ENCODE data around the gene AQP6. TPM values are rescaled to one million over a fixed set of nuclear protein-coding genes. Genes with fewer than 3 reads are reported as not detected.
"Not testable (repeated sequence)": the region's sequence is repeated elsewhere in the genome, so short reads cannot be mapped to it uniquely, and the experiment has no call there.

Gene AQP6
- total RNA-seq, 4 donors from 2014 or later: not detected

DNA sequence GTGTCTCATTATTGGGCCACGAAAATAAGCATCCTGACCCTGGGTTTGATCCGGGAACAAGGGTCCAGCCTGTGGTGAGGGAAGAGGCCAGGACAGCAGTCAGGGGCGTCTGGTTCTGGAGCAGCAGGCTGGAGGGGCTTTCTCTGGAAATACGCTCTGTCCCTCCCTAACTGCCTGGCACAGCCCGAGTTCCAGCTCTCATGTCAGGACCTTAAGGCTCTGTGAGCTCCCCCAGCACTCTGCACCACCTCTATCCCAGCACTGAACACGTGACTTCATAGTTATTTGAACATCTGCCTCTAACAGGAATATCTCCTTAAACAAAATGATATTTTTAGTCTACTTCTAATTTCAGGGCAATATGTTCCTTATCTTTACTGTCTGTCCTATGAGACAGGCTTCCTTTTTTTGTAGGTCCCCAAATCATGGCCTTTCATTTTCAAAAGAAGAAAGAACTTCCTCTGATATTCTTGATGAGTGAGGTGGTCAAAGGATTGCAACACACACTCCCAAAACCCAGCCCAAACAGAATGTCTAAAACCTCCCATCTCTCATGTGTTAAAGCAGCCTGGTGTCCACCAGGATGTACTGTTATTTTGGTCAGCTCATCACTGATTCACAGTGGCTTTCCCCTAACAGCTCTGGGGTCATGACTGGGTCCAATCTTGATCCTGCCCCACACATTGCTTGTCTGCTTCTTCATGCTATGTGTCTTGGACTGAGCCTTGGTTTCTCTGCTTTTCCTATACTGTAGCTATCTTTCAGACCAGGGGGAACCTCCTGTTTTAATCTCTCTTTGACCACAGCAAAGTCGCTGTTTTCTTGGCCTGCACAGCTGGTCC is 9.7 kb downstream of the AQP6 start:
- no peaks in the 10 kb centered on the region for H3K27me3 ChIP-seq
- H3K27ac ChIP-seq: no peak overlapping the region
- no peaks in the 10 kb centered on the region for H3K36me3 ChIP-seq
- intact Hi-C loops (cut with DNase I): no loop called here
- no peak overlapping the region for H3K4me3 ChIP-seq (replicated peaks in 1 of 3)
- WGBS, 2 donors: 89 to 90% methylated on average over 7 of the region's 7 CpGs
- no peaks in the 10 kb centered on the region for H3K9me3 ChIP-seq
- no peaks in the 10 kb centered on the region for H3K4me1 ChIP-seq
- no peak for TF ChIP-seq POLR2A (IDR thresholded peaks at IDR 0.05)
- TF ChIP-seq, protein P1, sequence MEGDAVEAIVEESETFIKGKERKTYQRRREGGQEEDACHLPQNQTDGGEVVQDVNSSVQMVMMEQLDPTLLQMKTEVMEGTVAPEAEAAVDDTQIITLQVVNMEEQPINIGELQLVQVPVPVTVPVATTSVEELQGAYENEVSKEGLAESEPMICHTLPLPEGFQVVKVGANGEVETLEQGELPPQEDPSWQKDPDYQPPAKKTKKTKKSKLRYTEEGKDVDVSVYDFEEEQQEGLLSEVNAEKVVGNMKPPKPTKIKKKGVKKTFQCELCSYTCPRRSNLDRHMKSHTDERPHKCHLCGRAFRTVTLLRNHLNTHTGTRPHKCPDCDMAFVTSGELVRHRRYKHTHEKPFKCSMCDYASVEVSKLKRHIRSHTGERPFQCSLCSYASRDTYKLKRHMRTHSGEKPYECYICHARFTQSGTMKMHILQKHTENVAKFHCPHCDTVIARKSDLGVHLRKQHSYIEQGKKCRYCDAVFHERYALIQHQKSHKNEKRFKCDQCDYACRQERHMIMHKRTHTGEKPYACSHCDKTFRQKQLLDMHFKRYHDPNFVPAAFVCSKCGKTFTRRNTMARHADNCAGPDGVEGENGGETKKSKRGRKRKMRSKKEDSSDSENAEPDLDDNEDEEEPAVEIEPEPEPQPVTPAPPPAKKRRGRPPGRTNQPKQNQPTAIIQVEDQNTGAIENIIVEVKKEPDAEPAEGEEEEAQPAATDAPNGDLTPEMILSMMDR (IDR thresholded peaks at IDR 0.05): no peak
- no peak for DNase-seq

DNA sequence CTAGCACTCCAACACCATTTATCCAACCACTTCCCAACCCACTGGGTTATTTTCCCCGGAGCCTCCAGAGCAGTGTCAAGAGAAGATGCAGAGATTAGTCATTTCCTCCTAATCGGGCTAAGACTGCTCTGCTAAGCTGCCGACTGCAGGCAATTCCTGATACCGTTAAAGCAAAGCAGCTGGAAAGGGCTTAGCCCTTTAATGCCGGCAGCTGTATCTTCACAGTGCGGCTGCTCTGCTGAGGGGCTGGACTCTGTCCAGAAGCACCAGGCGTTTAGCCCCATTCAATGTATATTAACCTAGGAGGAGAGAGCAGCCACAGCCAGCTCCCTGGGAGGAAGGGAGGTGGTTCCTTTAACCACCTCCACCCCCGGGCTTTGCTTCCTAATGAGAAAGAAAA is 11.1 kb downstream of the AQP6 start:
- Histone ChIP-seq H3K27me3 (no peaks in the 10 kb centered on the region), H3K9me3 (no peaks in the 10 kb centered on the region), H3K27ac (no peak overlapping the region), H3K36me3 (no peaks in the 10 kb centered on the region), H3K4me3 (replicated peaks in 1 of 3) (no peak overlapping the region), H3K4me1 (no peaks in the 10 kb centered on the region)
- 11 to 13% methylated on average over 8 of the region's 8 CpGs for whole genome bisulfite sequencing, 2 donors
- TF ChIP-seq, protein P1 (IDR thresholded peaks at IDR 0.05): no peak
- no peak for TF ChIP-seq POLR2A (IDR thresholded peaks at IDR 0.05)
- DNase-seq: no peak
- intact Hi-C loops (cut with DNase I): no loop called here

DNA sequence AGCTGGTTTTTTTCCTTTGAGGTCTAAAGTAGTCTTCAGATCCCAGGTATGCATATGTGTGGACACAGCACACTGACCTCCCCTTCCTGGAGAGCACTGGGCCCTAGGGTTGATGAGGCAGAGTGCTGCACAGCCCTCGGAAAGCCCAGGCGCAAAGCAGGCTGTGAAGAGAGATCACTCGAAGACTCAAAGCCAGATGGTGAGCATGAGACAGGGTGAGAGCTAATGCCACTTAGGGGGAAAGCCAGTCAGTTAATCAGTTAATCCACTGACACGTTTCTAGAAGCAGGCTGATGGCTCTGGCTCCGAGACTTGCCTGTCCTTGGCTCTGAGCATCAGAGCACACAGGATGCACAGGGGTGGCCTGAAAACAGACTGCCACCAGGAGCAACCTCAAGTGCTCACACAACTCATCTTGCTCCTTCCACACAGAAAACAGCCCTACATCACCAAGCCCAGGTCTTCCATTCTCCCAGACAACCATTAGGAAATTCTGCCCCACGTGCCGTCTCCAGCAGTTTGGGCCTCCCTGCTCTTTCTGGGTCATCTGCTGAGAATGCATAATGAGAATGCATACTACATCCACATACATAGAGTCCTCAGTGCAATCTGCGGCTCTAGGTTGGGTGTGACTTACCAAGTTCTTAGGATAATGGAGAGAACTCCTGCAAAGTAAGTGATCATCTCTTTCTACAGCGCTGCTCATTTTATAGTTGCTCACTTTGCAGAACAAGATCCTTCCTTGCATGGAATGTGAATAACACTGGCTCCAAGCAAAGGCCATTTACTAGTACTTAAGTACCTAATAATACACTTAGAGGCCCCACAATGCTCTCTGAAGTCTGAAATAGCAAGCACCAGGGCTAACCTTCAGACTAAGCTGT is 12.0 kb downstream of the AQP6 start:
- no peaks in the 10 kb centered on the region for H3K9me3 ChIP-seq
- no peak for TF ChIP-seq POLR2A (IDR thresholded peaks at IDR 0.05)
- H3K27ac ChIP-seq: no peak overlapping the region
- H3K36me3 ChIP-seq: no peaks in the 10 kb centered on the region
- intact Hi-C loops (cut with DNase I): no loop called here
- 84 to 88% methylated on average over 9 of the region's 9 CpGs for WGBS, 2 donors
- H3K4me1 ChIP-seq: no peaks in the 10 kb centered on the region
- no peaks in the 10 kb centered on the region for H3K27me3 ChIP-seq
- H3K4me3 ChIP-seq (replicated peaks in 1 of 3): no peak overlapping the region
- DNase-seq: no peak

DNA sequence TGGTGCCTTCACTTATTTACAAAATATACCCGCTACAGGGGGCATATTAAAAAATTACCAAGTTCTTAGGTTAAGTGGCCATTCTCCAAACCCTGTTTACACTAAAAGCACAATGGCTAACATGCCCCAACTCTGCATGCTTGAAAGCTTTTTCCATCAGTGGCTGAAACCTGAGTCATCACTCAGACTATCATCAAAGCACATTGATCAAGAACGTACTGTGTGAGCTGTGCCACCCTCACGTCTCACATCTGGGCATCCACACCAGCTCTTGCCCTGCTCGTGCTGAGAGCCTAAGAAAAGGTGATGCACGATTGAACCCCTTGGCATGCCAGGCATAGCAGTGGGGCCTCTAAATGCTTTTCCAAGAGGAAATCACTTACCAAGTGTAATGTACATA is 13.2 kb downstream of the AQP6 start:
- DNase-seq: no peak
- H3K27me3 ChIP-seq: no peaks in the 10 kb centered on the region
- no peak overlapping the region for H3K4me3 ChIP-seq (replicated peaks in 1 of 3)
- intact Hi-C loops (cut with DNase I): no loop called here
- WGBS, 2 donors: 88 to 89% methylated on average over 5 of the region's 5 CpGs
- H3K36me3 ChIP-seq: no peaks in the 10 kb centered on the region
- H3K4me1 ChIP-seq: no peaks in the 10 kb centered on the region
- H3K9me3 ChIP-seq: no peaks in the 10 kb centered on the region
- H3K27ac ChIP-seq: no peak overlapping the region
- TF ChIP-seq, protein P1 (IDR thresholded peaks at IDR 0.05): no peak
- no peak for TF ChIP-seq POLR2A (IDR thresholded peaks at IDR 0.05)

DNA sequence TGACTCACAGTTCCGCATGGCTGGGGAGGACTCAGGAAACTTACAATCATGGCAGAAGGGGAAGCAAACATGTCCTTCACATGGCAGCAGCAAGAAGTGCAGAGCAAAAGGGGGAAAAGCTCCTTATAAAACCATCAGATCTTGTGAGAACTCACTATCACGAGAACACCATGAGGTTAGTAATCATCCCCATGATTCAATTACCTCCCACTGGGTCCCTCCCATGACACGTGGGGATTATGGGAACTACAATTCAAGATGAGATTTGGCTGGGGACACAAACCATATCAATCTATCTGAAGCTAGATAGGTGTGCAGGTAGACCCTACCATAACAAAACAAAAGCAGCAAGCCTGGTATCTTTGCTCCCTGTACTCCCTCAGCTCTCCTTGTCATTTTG is 13.7 kb downstream of the AQP6 start:
- H3K4me1 ChIP-seq; H3K9me3 ChIP-seq; H3K36me3 ChIP-seq; DNase-seq; H3K4me3 ChIP-seq (replicated peaks in 1 of 3); H3K27me3 ChIP-seq; H3K27ac ChIP-seq; intact Hi-C loops (cut with DNase I): not testable (repeated sequence)
- 89 to 98% methylated on average over 3 of the region's 3 CpGs for WGBS, 2 donors
